Kidney (tissue), 14 donors: ENCODE data around the gene P2RX4. TPM values are rescaled to one million over a fixed set of nuclear protein-coding genes. Genes with fewer than 3 reads are reported as not detected.

Source experiments
- DNase-seq, 5 donors: peaks; one replicate each; pipeline ENCODE4 v3.0.0-alpha.2; 2013 to 2020
- FAIRE-seq: peaks from 2 replicates; lab custom pipeline; 2012; peaks lifted over from hg19 to GRCh38; lab: Jason Lieb, UNC
- H3K27ac ChIP-seq, 2 donors: one replicate each; pipeline ENCODE4 v1.7.0; 2013; ENCODE audit warnings: low read depth in 2 of 2, low read length in 2 of 2, inconsistent platforms in 1 of 2
- H3K27me3 ChIP-seq: one replicate; pipeline ENCODE4 v1.7.1; 2013; ENCODE audit warnings: low read length, inconsistent platforms; ENCODE audit not compliant: control insufficient read depth, insufficient read depth
- H3K36me3 ChIP-seq, 3 donors: one replicate each; pipeline versions ENCODE4 v1.7.0 to v1.7.1; 2013; ENCODE audit warnings: low read length in 3 of 3, control low read depth in 1 of 3, inconsistent platforms in 1 of 3; ENCODE audit not compliant: insufficient read depth in 3 of 3, control insufficient read depth in 2 of 3
- H3K4me1 ChIP-seq, 3 donors: one replicate each; pipeline versions ENCODE4 v1.7.0 to v1.7.1; 2013; ENCODE audit warnings: low read length in 3 of 3, inconsistent platforms in 1 of 3, low read depth in 1 of 3; ENCODE audit not compliant: control insufficient read depth in 2 of 3, insufficient read depth in 2 of 3
- H3K4me3 ChIP-seq, 3 donors: one replicate each; pipeline versions ENCODE4 v1.7.0 to v1.8.1; 2013; ENCODE audit warnings: low read length in 3 of 3, control low read depth in 1 of 3, inconsistent platforms in 1 of 3
- H3K9ac ChIP-seq, 3 donors: one replicate each; pipeline versions ENCODE4 v1.7.0 to v1.7.1; 2013; ENCODE audit warnings: low read length in 3 of 3, control low read depth in 1 of 3, inconsistent platforms in 1 of 3
- H3K9me3 ChIP-seq, 3 donors: one replicate each; pipeline versions ENCODE4 v1.7.0 to v1.7.1; 2013; ENCODE audit warnings: low read length in 3 of 3, control low read depth in 1 of 3, inconsistent platforms in 1 of 3; ENCODE audit not compliant: control insufficient read depth in 2 of 3, insufficient read depth in 1 of 3
- intact Hi-C: fragments of 100-400 bp; cut with DNase I; formaldehyde crosslinking; loops from one replicate; pipeline ENCODE4 v1.11.1; 2022
- polyA plus RNA-seq: library from polyadenylated mRNA; stranded (reverse); fragments of 350-450 nt; fragmentation: Illumina TruSeq; extraction: RNeasy Lipid Tissue Mini Kit (QIAGEN cat#74804); gene quantifications from one replicate; pipeline ENCODE4 v1.2.3, GENCODE V29; 2014; ENCODE audit warnings: low read depth, low replicate concordance; ENCODE audit not compliant: insufficient read depth
- total RNA-seq: library from RNA; stranded (reverse); fragmentation: NEBNext Ultra II Directional; extraction: Animal tissue kit (Norgen Biotek cat#: 25700); gene quantifications from one replicate; pipeline ENCODE4 v1.2.1, GENCODE V29; 2021
- TF ChIP-seq, protein P1 (sequence below): IDR thresholded peaks from 3 replicates; pipeline ENCODE4 v1.5.1; 2012; ENCODE audit warnings: mild to moderate bottlenecking, moderate library complexity, borderline replicate concordance; ENCODE audit not compliant: insufficient read depth; ENCODE audit errors: extremely low read depth
- donor health status: control.
- donor health status: control.
- donor health status: control.
- donor health status: control.
- donor health status: control.
- donor health status: DM: yes; HTN: yes; CAD: no.
- donor health status: Normal renal cell carcinoma (clear cell type).

P2RX4 gene
- total and polyA plus RNA-seq, 2 donors from 2014 or later: 28.8 to 36.2 TPM

DNA sequence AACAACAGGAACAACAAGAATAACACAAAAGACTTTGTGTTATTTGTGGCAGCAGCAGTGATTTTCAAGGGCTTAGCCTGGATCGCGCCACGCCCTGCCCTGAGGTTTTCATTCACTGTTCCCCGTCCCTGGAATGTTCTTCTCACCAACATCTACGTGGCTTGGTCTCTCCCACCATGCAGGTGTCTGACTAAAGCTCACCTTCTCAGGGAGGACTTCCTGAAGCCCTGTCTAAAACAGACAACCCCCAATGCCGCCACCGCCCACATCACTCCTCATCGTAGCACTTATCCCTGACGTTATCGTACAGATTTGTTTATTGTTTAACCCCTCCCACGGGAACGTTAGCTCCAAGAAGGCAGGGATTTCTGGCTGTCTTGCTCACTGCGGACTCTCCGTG, 40.4 kb downstream of the P2RX4 start:
- Histone ChIP-seq H3K27ac (no peak overlapping the region), H3K9ac (no peak overlapping the region), H3K9me3 (no peaks in the 10 kb centered on the region), H3K27me3 (no peaks in the 10 kb centered on the region), H3K4me1 (no peaks in the 10 kb centered on the region), H3K4me3 (no peak overlapping the region), H3K36me3 (peaks cover 5 to 44% (median 24%) of the 10 kb centered on the region in 3 donors)
- DNase-seq (peak in 1 of 5 donors; percentile 32), FAIRE-seq (no peak)
- TF ChIP-seq, protein P1, sequence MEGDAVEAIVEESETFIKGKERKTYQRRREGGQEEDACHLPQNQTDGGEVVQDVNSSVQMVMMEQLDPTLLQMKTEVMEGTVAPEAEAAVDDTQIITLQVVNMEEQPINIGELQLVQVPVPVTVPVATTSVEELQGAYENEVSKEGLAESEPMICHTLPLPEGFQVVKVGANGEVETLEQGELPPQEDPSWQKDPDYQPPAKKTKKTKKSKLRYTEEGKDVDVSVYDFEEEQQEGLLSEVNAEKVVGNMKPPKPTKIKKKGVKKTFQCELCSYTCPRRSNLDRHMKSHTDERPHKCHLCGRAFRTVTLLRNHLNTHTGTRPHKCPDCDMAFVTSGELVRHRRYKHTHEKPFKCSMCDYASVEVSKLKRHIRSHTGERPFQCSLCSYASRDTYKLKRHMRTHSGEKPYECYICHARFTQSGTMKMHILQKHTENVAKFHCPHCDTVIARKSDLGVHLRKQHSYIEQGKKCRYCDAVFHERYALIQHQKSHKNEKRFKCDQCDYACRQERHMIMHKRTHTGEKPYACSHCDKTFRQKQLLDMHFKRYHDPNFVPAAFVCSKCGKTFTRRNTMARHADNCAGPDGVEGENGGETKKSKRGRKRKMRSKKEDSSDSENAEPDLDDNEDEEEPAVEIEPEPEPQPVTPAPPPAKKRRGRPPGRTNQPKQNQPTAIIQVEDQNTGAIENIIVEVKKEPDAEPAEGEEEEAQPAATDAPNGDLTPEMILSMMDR: no peak
- intact Hi-C loops: no loop called here

DNA sequence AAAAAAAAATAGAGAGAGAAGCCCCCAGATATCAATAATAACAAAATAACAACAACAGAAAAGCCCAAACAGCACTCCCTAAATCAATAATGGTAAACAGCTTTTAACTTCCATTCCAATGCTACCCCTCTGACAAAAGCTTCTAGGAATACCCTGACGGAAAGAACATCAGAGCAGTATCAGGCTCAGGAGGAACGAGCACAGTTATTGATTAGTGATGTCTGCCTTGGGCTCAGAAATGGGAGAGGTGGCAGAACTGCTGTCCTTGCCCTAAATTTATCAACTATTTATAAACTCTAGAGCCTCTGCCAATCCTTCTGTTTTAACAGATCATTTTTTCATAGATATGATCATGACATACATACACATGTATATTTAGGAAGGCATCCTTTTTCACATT, 41.9 kb downstream of the P2RX4 start:
- H3K4me1 ChIP-seq: no peaks in the 10 kb centered on the region
- DNase-seq (no peak), FAIRE-seq (no peak)
- no peak overlapping the region for H3K27ac ChIP-seq
- TF ChIP-seq, protein P1: no peak
- peaks cover 7 to 54% (median 24%) of the 10 kb centered on the region in 3 donors for H3K36me3 ChIP-seq
- H3K9ac ChIP-seq: no peak overlapping the region
- H3K9me3 ChIP-seq: no peaks in the 10 kb centered on the region
- no peak overlapping the region for H3K4me3 ChIP-seq
- intact Hi-C loops: no loop called here
- H3K27me3 ChIP-seq: no peaks in the 10 kb centered on the region

DNA sequence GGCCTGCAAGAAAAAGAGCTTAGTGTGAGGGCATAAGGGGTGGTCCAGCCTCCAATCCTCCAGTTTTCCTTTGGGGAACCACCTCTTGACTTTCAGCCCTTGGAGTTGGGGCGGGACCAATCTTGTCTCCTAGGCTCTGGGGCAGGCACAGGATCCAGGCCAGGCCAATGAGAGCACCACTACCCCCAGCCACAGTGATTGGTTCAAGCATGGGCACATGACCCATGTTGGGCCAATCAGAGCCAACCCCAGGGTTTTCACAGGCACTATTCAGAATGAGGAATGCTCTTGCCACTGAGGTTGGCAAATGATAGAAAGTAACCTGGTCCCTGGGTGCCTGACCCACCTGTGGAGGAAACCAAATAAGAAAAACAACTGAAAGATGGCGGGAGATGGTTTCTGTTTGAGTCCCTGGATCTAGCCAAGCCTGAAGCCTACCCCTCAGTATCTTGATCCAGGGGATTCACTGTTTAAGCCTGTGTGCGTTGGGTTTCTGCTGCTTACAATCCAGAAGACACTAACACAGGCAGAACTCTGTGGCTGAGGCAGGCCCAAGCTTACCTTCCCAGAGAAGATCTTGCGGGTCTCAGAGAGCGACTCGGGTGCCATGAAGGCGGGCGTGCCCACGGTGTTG, 42.9 kb downstream of the P2RX4 start:
- TF ChIP-seq, protein P1: no peak
- no peaks in the 10 kb centered on the region for H3K27me3 ChIP-seq
- H3K9me3 ChIP-seq: no peaks in the 10 kb centered on the region
- FAIRE-seq: no peak
- intact Hi-C loops: no loop called here
- H3K36me3 ChIP-seq: peaks cover 7 to 54% (median 24%) of the 10 kb centered on the region in 3 donors
- peak in 1 of 5 donors; percentile 39 for DNase-seq
- H3K4me3 ChIP-seq: no peak overlapping the region
- no peak overlapping the region for H3K27ac ChIP-seq
- H3K9ac ChIP-seq: no peak overlapping the region
- H3K4me1 ChIP-seq: no peaks in the 10 kb centered on the region
